ENCODE results near the gene DNAJC7. TPM values are rescaled to one million over a fixed set of nuclear protein-coding genes. Genes with fewer than 3 reads are reported as not detected.

Gene DNAJC7
- total RNA-seq, 4 donors from 2014 or later, result 48.8 to 85.5 (median 63.7) TPM

- 58 to 63% methylated on average over 11 of the region's 11 CpGs for WGBS, 2 donors
- no peak for DNase-seq (ENCODE audit: low spot score in 2 of 2)
- intact Hi-C loops (cut with DNase I; ENCODE audit: low total_unique reads), result no loop called here
- H3K4me3 ChIP-seq (ENCODE audit: low read depth, poor library complexity, severe bottlenecking), result no peak overlapping the region
- no peak for TF ChIP-seq CTCF (IDR thresholded peaks at IDR 0.05)
- TF ChIP-seq POLR2A (IDR thresholded peaks at IDR 0.05), result no peak
These were observed 68.3 kb downstream of the DNAJC7 start for GRCh38 chr17:41948762-41949460.

GRCh38 chr17:41944943-41945342 lies 72.3 kb downstream of the DNAJC7 start:
- TF ChIP-seq POLR2A (IDR thresholded peaks at IDR 0.05) (no peak), CTCF (IDR thresholded peaks at IDR 0.05) (no peak)
- no peak for DNase-seq (ENCODE audit: low spot score in 2 of 2)
- WGBS, 2 donors, result 76 to 80% methylated on average over 3 of the region's 3 CpGs
- no peak overlapping the region for H3K4me3 ChIP-seq (ENCODE audit: low read depth, poor library complexity, severe bottlenecking)
- intact Hi-C loops (cut with DNase I; ENCODE audit: low total_unique reads), result no loop called here

GRCh38 chr17:41943492-41943891 lies 73.7 kb downstream of the DNAJC7 start:
- TF ChIP-seq POLR2A (IDR thresholded peaks at IDR 0.05) (no peak), CTCF (IDR thresholded peaks at IDR 0.05) (no peak)
- DNase-seq (ENCODE audit: low spot score in 2 of 2), result no peak
- intact Hi-C loops (cut with DNase I; ENCODE audit: low total_unique reads), result no loop called here
- H3K4me3 ChIP-seq (ENCODE audit: low read depth, poor library complexity, severe bottlenecking), result no peak overlapping the region
- 93 to 95% methylated on average over 3 of the region's 3 CpGs for WGBS, 2 donors

- TF ChIP-seq POLR2A (IDR thresholded peaks at IDR 0.05), result no peak
- TF ChIP-seq CTCF (IDR thresholded peaks at IDR 0.05), result no peak
- DNase-seq (ENCODE audit: low spot score in 2 of 2), result no peak
- intact Hi-C loops (cut with DNase I; ENCODE audit: low total_unique reads), result no loop called here
- 91 to 94% methylated on average over 8 of the region's 8 CpGs for WGBS, 2 donors
- H3K4me3 ChIP-seq (ENCODE audit: low read depth, poor library complexity, severe bottlenecking), result no peak overlapping the region
These were observed 74.4 kb downstream of the DNAJC7 start for GRCh38 chr17:41942626-41943373.

- no peak overlapping the region for H3K4me3 ChIP-seq (ENCODE audit: low read depth, poor library complexity, severe bottlenecking)
- TF ChIP-seq POLR2A (IDR thresholded peaks at IDR 0.05), result no peak
- no peak for TF ChIP-seq CTCF (IDR thresholded peaks at IDR 0.05)
- WGBS, 2 donors, result 88 to 97% methylated on average over 5 of the region's 5 CpGs
- intact Hi-C loops (cut with DNase I; ENCODE audit: low total_unique reads), result no loop called here
- DNase-seq (ENCODE audit: low spot score in 2 of 2), result no peak
These were observed 76.1 kb downstream of the DNAJC7 start for GRCh38 chr17:41941168-41941567.

Measured in lower leg skin (tissue), 4 donors.